ENCODE results near the gene TRIM40.

DNA sequence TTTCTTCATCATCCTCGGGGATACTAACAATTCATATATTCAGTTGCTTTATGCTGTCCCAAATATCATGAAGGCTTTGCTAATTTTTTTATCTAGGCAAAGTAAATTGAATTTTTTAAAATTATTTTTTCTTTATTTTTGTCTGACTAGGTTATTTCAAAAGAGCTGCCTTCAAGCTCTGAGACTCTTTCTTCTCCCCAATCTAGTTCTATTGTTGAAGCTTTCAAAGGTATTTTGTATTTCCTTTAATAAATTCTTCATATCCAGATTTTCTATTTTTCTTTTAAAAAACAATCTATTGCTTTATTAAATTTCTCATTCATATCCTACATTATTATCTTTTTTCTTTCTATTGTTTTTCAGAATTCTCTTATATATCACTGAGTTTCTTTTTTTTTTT, 44.2 kb downstream of the TRIM40 start:
- no peak for TF ChIP-seq PAXIP1 (CRISPR knock-in tag; conservative IDR thresholded peaks at IDR 0.05)
- TF ChIP-seq ZSCAN22 (CRISPR knock-in tag; IDR thresholded peaks at IDR 0.05) = no peak
- no peak for TF ChIP-seq POLR2A (IDR thresholded peaks at IDR 0.05; ENCODE audit: insufficient read depth in 1 of 2, low read depth in 2 of 2, low read length in 2 of 2)
- no peak for TF ChIP-seq ZNF747 (CRISPR knock-in tag; IDR thresholded peaks at IDR 0.05; ENCODE audit: borderline replicate concordance)
- no peak for TF ChIP-seq TEAD3 (CRISPR knock-in tag; optimal IDR thresholded peaks at IDR 0.05; ENCODE audit: borderline replicate concordance)
- no peak for TF ChIP-seq SNRNP70 (IDR thresholded peaks at IDR 0.05; ENCODE audit: low read depth, low read length)
- no peak for TF ChIP-seq FUBP1 (CRISPR knock-in tag; IDR thresholded peaks at IDR 0.05; ENCODE audit: borderline replicate concordance)
- no peak for TF ChIP-seq SMC3 (IDR thresholded peaks at IDR 0.05; ENCODE audit: low read length)

Data from HepG2 (cell line).